Heart left ventricle (tissue), 16 donors: Measurements from ENCODE around the gene SIVA1. TPM values are rescaled to one million over a fixed set of nuclear protein-coding genes. Genes with fewer than 3 reads are reported as not detected.
A peak's percentile ranks its signal among the peaks of the same experiment; 100 is the strongest.

Experiments
- ATAC-seq, 4 donors: fragments of 200-7000 bp; cut with Tn5 transposase; one replicate each; pipeline ENCODE4 v1.9.1; 2020 to 2022; ENCODE audit warnings: moderate library complexity in 4 of 4, mild to moderate bottlenecking in 3 of 4, moderate number of reproducible peaks in 1 of 4
- DNase-seq, 5 donors: peaks; one replicate each; pipeline ENCODE4 v3.0.0-alpha.2; 2020
- H3K27ac ChIP-seq, 12 donors: fragments of 200-600 bp; sonication (generic) in 4 of 12; one replicate each; pipeline versions ENCODE4 v1.5.0 to v1.8.0; 2016 to 2022; ENCODE audit warnings: mild to moderate bottlenecking in 2 of 12
- H3K27me3 ChIP-seq, 9 donors: fragments of 200-600 bp; sonication (generic) in 2 of 9; one replicate each; pipeline versions ENCODE4 v1.5.1 to v1.8.0; 2016 to 2022; ENCODE audit warnings: mild to moderate bottlenecking in 3 of 9
- H3K36me3 ChIP-seq, 9 donors: fragments of 200-600 bp; sonication (generic) in 2 of 9; one replicate each; pipeline versions ENCODE4 v1.5.0 to v1.8.0; 2018 to 2022; ENCODE audit warnings: mild to moderate bottlenecking in 2 of 9
- H3K4me1 ChIP-seq, 12 donors: fragments of 200-600 bp; sonication (generic) in 4 of 12; one replicate each; pipeline versions ENCODE4 v1.5.0 to v1.8.0; 2016 to 2022; ENCODE audit warnings: mild to moderate bottlenecking in 3 of 12
- H3K4me3 ChIP-seq, 12 donors: fragments of 200-600 bp; sonication (generic) in 4 of 12; one replicate each; pipeline versions ENCODE4 v1.5.0 to v1.8.0; 2017 to 2022; ENCODE audit warnings: mild to moderate bottlenecking in 9 of 12, moderate library complexity in 4 of 12
- H3K9me3 ChIP-seq, 12 donors: fragments of 200-600 bp; sonication (generic) in 4 of 12; one replicate each; pipeline versions ENCODE4 v1.5.0 to v1.8.0; 2016 to 2022; ENCODE audit warnings: mild to moderate bottlenecking in 1 of 12
- CTCF ChIP-seq, 12 donors: fragments of 200-600 bp; sonication (generic) in 4 of 12; IDR thresholded peaks; one replicate each; pipeline versions ENCODE4 v1.5.0 to v1.8.0; 2018 to 2022; ENCODE audit warnings: antibody characterized with exemption in 12 of 12, mild to moderate bottlenecking in 5 of 12
- POLR2A ChIP-seq, 2 donors: fragments of 450-650 bp; IDR thresholded peaks; one replicate each; pipeline ENCODE4 v1.6.1; 2017; ENCODE audit warnings: antibody characterized with exemption in 2 of 2, mild to moderate bottlenecking in 2 of 2, moderate library complexity in 2 of 2
- WGBS, 4 donors: extraction: QIAGEN DNeasy Blood & Tissue Kit in 2 of 4; methylation state at CpG; one replicate each; pipeline versions ENCODE4 v1.1.5 to v1.1.7; 2013 to 2018; 5-methylcytosine and 5-hydroxymethylcytosine counted together
- intact Hi-C, 10 donors: fragments of 100-400 bp; cut with DNase I; formaldehyde crosslinking; loops; one replicate each; pipeline versions ENCODE4 v1.11.1 to v1.14.2; 2022
- polyA plus RNA-seq, 2 donors: library from polyadenylated mRNA; stranded (reverse); fragments of 200-250 nt; gene quantifications; one replicate each; pipeline ENCODE4 v1.2.3, GENCODE V29; 2013
- total RNA-seq, 9 donors: library from RNA; depleted of rRNA in 2 of 9; stranded (reverse); fragments of >200 nt in 2 of 9; fragmentation: NEBNext Ultra II Directional in 3 of 9; extraction: Animal tissue kit (Norgen Biotek cat#: 25700) in 3 of 9; gene quantifications; one replicate each; pipeline versions ENCODE4 v1.1.0 to v1.2.4, GENCODE V29; 2016 to 2023
- donor health status: ischemic (EF 13 %, LVEDD 7.1; RV severe dilation, severe dysfunction).
- donor health status: healthy with polysubstance abuse.
- donor health status: DM: no; HTN: yes; CAD: no.
- donor health status: DM: no; HTN: no; CAD: no.
- donor health status: ischemic (EF 25% LVEDD 6.9; RV normal size, moderate dysfunction).
- donor health status: ischemic (EF 25% LVEDD 5.7; RV mildly dilated, moderate dysfunction).
- donor health status: healthy.
- donor health status: DM: yes; HTN: yes; CAD: no.
- donor health status: ischemic (EF 35%, LVEDD 5.7; RV mildly dilated, moderate dysfunction).
- donor health status: nonischemic (EF 11% LVEDD 7.7; RV severe dilation, severe dysfunction).
- donor health status: DM: yes; HTN: yes; CAD: no.
- donor health status: PGD.
- donor health status: ischemic (EF 29% LVEDD 5.4; RV normal size, mild dysfunction).
- donor health status: nonischemic (EF 23%, LVEDD 6.1; RV moderate dilation, normal function).

SIVA1 gene
- total and polyA plus RNA-seq, 11 donors = 41.0 to 203 (median 57.4) TPM

GRCh38 chr14:104756477-104757237 lies 3.7 kb downstream of the SIVA1 start:
- intact Hi-C loops = no loop called here
- TF ChIP-seq CTCF (IDR thresholded peaks at IDR 0.05) = no peak
- no peak for TF ChIP-seq POLR2A (IDR thresholded peaks at IDR 0.05)
- Histone ChIP-seq H3K4me3 (no peak overlapping the region), H3K9me3 (no peaks in the 10 kb centered on the region), H3K36me3 (peaks cover 0 to 62% (median 48%) of the 10 kb centered on the region in 9 donors), H3K27me3 (no peaks in the 10 kb centered on the region), H3K4me1 (peaks cover 0 to 30% (median 23%) of the 10 kb centered on the region in 12 donors), H3K27ac (no peak overlapping the region)
- no peak for ATAC-seq
- DNase-seq = peak in 1 of 5 donors; percentile 22
- WGBS, 4 donors = 78 to 90% (median 87%) methylated on average over 16 to 27 of the region's 27 CpGs

- 80 to 86% (median 83%) methylated on average over 10 of the region's 10 CpGs for WGBS, 4 donors
- intact Hi-C loops = no loop called here
- no peak overlapping the region for H3K27ac ChIP-seq
- H3K9me3 ChIP-seq = no peaks in the 10 kb centered on the region
- no peak overlapping the region for H3K4me3 ChIP-seq
- ATAC-seq (no peak), DNase-seq (no peak)
- no peak for TF ChIP-seq CTCF (IDR thresholded peaks at IDR 0.05)
- no peak for TF ChIP-seq POLR2A (IDR thresholded peaks at IDR 0.05)
- H3K27me3 ChIP-seq = no peaks in the 10 kb centered on the region
- H3K36me3 ChIP-seq = peaks cover 0 to 66% (median 50%) of the 10 kb centered on the region in 9 donors
- peaks cover 0 to 26% (median 19%) of the 10 kb centered on the region in 12 donors for H3K4me1 ChIP-seq
Observed at GRCh38 chr14:104757238-104757585, 4.3 kb downstream of the SIVA1 start.

- H3K36me3 ChIP-seq = peaks cover 0 to 68% (median 53%) of the 10 kb centered on the region in 9 donors
- H3K27me3 ChIP-seq = no peaks in the 10 kb centered on the region
- H3K4me1 ChIP-seq = peaks cover 0 to 24% (median 18%) of the 10 kb centered on the region in 12 donors
- TF ChIP-seq CTCF (IDR thresholded peaks at IDR 0.05) (no peak), POLR2A (IDR thresholded peaks at IDR 0.05) (no peak)
- ATAC-seq = no peak
- no peaks in the 10 kb centered on the region for H3K9me3 ChIP-seq
- H3K27ac ChIP-seq = no peak overlapping the region
- peak in 1 of 5 donors; percentile 18 for DNase-seq
- intact Hi-C loops = no loop called here
- WGBS, 4 donors = 88 to 92% (median 90%) methylated on average over 17 to 19 of the region's 19 CpGs
- no peak overlapping the region for H3K4me3 ChIP-seq
Observed at GRCh38 chr14:104757681-104758392, 4.9 kb downstream of the SIVA1 start.
